DMS114 treated with DMSO at 0.1 percent for 48 hours (cell line): ENCODE results near the gene PLA2G5.
"Not testable (repeated sequence)": the region's sequence is repeated elsewhere in the genome, so short reads cannot be mapped to it uniquely, and the experiment has no call there.

Experiments used
- DNase-seq: peaks from one replicate; lab custom pipeline; 2025; ENCODE audit not compliant: unreplicated experiment; lab: John Stamatoyannopoulos, UW

PLA2G5 gene

DNA sequence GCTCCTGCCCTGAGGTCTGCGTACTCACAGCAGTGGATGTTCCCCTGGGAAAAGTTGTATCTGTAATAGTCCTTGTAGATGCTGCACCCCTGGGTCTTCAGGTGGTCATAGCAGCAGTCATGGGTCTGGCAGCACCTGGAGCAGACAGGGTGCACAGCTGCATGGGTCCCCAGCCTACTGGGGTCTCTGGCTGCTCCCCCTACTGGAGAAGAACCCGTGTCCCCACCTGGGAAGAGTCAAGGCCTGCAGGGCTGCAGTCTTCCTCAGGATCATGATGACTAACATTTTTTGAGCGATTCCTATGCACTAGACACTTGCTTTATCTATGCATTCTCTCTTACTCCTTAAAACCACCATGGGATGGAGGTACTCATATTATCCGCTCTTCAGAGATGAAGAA lies 45.5 kb downstream of the PLA2G5 start:
- DNase-seq, result no peak

DNA sequence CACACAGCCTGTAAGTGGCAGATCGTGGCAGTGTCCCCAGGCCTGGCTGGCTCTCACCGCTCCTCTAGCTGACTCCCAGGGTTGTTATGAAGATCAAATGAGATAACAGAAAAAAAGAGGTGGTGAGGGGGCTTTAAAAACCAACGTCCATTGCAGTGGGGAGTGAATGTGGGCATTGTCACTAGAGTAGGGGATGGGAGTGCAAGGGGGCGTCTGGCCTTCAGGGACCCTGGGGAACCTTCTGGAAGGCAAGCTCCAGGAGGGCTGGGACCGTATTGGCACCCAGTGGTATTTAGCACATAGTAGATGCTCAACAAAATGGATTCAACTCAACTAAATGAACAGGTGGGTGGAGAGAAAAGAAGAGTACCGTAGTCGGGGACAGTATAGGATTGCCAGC lies 45.9 kb downstream of the PLA2G5 start:
- DNase-seq, result no peak

- no peak for DNase-seq
Observed at GRCh38 chr1:20117236-20117635, 47.2 kb downstream of the PLA2G5 start.

GRCh38 chr1:20119347-20119746 lies 49.4 kb downstream of the PLA2G5 start, which contains the start of gene PLA2G2D:
TSS of gene PLA2G2D (minus strand) at chr1:20119536. CDS start at chr1:20119498, 38 bp downstream.
- no peak for DNase-seq

- no peak for DNase-seq
Observed at GRCh38 chr1:20120796-20121195, 50.8 kb downstream of the PLA2G5 start.

DNA sequence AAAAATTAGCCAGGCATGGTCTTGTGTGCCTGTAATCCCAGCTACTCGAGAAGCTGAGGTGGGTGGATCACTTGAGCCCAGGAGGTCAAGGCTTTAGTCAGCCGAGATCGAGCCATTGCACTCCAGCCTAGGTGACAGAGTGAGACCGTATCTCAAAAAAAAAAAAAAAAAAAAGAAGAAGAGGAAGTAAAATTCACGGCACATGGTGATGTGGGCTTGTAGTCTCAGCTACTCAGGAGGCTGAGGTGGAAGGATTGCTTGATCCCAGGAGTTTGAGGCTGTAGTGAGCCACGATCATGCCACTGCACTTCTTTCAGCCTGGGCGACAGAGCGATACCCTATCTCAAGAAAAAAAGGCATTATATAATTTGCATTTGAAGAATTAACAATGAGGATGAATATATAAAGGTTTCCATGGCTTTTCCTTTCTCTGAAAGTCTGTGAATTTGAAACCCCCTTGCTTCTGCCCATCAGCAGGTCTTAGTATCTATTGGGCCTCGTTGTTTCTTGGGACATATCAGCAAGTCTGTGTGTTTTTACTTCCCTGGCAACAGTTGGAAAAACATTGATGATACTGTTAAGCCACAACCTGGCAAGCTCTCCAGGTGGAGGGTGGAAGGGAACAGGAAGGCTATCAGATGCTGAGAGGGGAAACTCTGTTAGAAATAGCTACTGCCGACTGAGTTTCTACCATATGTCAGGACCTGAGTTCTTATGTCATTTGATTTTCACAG lies 53.9 kb downstream of the PLA2G5 start:
- no peak for DNase-seq

DNA sequence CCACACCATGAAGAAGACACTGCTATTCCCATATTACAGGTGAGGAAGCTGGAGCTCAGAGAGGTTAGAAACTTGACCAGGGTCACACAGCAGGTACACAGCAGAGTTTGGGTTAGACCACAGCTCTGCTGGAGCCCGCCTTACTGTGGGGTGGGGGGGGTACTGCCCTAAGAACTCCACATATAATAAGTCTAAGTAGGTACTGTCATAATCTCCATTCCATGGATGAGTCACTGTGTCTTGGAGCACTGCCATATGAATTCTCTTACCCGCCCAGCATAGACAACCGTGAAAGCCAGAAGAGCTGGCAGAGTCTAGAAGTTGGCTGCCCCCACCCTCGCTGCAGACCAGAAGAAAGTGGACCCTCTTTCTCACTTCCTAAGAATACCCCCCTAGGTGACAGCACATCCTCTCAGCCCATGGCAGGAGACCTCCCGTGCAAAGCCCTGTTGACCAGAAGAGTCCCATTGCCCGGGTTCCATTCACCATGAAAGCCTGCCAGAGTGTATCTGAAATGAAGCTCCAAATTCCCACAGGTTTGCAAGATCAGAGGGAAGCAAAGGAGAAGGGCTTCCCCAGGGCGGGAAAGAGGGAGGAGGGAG lies 54.6 kb downstream of the PLA2G5 start:
- no peak for DNase-seq

DNA sequence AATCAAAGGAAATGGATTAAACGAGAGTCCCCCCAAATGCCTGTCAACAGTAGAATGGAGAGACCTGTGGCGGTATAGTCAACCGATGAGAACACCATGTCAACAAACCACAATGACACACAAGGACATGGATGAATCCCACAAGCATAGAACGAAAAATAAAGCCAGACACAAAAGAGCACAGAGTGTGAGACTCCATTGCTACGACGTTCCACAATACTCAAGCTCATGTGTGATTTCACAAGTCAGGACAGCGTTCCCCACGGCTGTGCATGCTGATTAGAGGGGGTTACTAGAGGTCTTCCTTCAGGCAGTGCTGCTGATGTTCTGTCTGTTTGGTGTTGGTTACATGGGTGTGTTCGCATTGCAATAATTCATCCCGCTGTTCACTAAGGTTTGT lies 55.1 kb downstream of the PLA2G5 start:
- DNase-seq, result no peak

- no peak for DNase-seq
Observed at GRCh38 chr1:20126041-20126805, 56.2 kb downstream of the PLA2G5 start.

GRCh38 chr1:20126806-20127440 lies 56.9 kb downstream of the PLA2G5 start:
- no peak for DNase-seq

DNA sequence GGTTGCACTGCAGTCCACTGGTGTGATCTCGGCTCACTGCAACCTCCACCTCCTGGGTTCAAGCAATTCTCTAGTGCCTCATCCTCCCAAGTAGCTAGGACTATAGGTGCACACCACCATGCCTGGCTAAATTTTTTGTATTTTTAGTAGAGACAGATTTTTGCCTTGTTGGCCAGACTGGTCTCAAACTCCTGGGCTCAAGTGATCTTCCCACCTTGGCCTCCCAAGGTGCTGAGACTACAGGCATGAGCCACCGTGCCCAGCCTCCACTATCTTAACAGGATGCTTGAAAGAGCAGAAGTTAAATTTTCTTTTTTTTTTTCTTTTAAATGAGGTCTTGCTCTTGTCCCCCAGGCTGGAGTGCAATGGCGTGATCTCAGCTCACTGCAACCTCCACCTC lies 60.5 kb downstream of the PLA2G5 start:
- DNase-seq, result not testable (repeated sequence)

DNA sequence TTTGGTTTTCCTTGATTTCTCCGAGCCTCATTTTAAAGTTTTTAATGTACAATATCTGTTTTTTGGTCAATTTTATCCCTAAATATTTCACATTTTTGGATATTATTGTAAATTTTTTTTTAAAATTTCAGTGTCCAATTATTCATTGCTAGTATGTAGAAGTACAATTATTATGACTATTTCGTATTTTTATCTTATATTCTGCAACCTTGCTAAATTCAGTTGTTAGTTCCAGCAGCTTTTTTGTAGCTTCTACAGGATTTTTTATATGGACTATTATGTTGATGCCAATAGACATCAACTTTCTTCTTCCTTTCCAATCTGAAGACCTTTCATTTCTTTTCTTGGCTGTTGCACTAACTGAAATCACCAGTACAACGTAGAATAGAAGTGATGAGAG lies 65.0 kb downstream of the PLA2G5 start:
- DNase-seq, result no peak

DNA sequence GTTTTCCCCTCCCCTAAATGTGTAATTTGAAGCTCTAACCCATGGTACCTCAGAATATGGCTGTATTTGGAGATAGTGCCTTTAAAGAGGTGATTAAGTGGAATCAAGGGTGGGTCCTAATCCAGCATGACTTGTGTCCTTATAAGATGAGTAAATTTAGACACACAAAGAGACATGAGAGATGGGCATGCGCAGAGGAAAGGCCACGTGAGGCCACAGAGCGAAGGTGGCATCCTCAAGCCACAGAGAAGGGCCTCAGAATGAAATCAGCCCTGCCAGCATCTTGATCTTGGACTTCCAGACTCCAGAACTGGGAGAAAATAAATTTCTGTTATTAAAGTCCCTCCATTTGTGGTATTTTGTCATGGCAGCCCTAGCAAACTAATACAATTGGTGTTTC lies 66.3 kb downstream of the PLA2G5 start:
- DNase-seq, result no peak

GRCh38 chr1:20137055-20137454 lies 67.1 kb downstream of the PLA2G5 start:
- no peak for DNase-seq

DNA sequence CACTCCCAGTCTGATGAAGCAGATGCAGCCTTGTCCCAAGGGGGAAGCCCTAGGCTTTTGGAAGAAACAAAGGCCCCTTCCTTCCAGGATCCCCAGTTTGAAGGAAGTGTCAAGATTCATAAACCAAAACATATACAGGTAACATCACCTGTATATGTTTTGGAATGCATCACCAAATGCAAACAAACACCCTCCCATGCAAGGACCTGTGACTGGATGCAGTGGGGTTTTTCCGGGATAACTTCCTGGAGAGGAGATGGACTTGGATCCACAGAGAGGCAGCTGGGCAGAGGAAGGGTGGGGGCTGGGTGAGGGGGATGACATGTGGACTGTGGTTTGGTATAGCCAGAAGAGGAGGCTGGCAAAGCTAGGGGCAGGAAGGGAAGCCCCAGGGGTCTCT lies 67.6 kb downstream of the PLA2G5 start:
- DNase-seq, result no peak

GRCh38 chr1:20138346-20138745 lies 68.4 kb downstream of the PLA2G5 start:
- no peak for DNase-seq

DNA sequence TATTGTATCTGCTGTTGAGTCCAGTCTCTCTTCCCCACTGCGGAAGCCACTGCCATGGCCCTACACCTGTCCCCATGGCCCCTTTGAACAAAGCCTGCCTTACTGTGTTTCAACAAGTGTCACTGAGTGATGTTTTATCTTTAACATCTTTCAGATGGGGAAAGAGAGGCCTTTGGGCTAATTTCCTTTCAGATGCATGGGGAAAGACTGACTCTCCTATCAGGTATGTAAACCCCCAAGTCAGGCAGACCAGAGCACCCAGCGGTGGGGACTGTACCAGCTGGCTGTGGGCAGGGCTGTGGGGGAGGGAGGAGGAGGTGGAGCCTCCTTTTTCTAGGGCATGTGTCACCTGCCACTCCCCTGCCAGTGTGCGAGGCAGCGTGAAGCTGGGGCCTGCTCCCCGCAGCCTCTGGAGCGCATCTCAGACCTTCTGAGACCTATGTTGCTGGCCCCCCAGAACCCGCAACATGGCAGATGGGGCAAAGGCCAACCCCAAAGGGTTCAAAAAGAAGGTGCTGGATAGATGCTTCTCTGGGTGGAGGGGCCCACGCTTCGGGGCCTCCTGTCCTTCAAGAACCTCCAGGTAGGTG lies 69.1 kb downstream of the PLA2G5 start, which contains the start of gene PLA2G2F:
Gene PLA2G2F, plus strand, starts transcription at position 363 of the 590 bp plus-strand sequence. Its CDS starts 105 bp downstream, at position 468.
- DNase-seq, result no peak

DNA sequence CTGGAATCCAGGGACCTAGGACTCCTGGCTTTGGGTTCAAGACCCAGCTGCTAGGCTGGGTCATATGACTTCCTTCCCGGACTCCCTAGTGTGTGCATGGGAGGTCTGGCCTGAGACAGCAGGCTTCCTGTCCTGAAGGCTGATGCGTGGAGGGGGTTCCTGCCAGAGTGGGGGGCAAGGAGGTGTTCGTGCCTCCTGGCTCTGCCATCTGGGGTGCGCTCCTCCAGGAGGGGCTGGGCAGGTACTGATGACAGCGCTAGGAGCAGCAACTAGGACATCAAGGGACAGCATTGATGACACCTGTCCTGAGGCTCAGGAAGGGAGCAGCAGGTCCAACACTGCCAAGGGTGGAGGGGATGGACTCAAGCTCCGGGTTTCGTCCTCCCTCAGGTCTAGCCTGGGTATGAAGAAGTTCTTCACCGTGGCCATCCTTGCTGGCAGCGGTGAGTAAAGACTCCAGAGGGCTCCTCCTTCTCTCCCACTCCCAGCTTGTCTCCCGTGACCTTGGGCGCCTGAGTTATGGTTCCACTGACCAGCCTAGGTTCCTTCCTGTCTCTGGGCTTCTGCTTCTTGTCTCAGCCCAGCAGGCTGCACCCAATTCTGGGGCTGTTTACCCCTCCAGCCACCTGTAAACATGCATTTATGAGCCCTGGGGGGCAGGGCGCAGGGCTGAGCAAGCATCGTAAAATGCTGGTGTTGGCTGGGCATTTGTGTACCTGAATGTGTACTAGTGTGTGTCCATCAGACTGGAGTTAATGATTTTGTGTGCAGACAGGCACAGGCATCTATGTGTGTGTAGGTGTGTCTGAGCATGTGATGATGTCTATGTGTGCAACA lies 70.0 kb downstream of the PLA2G5 start:
- no peak for DNase-seq

DNA sequence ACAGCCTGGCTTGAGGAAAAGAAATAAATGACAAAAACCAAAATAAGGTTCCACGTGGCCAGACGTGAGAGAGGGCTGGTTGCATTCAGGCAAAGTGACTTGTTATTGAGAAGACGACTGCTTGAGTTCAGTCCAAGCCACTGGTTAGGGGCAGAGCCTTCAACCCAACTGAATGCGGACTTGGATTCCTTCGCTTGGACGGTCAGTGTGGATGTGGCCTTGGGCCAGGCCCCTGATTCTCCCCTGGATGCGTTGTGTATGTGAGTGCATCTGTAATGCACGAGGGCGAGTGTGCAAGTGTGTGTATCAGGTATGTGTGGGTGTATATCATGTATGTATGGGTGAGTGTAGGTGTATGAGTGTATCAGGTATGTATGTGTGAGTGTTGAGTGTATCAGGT lies 71.0 kb downstream of the PLA2G5 start:
- no peak for DNase-seq

DNA sequence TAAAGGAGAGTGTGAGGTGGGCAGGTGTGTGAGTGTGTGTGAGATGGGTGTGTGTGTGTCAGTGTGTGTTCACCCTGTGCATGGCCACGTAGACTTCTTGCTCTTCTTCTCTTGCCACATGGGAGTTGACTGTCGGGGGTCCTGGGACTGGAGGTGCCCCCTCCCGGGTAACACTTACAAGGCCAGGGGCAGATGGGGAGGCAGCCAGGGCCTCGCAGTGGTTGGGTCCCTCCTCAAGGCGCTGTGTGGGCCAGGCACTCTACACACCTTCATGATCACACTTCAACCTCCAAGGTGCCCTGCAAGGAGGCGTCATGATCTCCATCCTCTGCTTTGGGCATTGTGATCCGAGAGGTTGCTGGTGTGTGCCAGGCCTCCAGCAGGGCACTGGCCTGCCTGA lies 71.5 kb downstream of the PLA2G5 start:
- no peak for DNase-seq
